Measurements from ENCODE around the gene BHLHA9.

The BHLHA9 gene

DNA sequence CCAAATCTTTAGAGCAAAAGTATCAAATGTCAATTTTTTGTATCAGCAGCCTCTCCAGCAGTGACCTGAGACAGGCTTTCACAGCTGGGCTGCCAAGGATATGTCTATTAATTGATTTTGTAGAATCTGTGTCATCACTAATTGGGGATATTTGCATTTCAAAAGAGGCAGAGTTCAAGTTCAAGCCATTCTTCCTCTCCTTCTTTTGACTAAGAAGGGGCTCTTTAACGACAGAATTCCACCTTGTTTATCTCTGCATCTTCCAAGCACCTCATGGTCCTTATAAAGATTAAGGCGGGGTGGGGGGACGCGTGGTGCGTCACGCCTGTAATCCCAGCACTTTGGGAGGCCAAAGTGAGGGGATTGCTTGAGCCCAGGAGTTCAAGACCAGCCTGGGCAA, 15.2 kb upstream of the BHLHA9 start:
- no peak overlapping the region for H3K4me3 ChIP-seq (ENCODE audit: low read depth, low read length)
- TF ChIP-seq, protein P1, sequence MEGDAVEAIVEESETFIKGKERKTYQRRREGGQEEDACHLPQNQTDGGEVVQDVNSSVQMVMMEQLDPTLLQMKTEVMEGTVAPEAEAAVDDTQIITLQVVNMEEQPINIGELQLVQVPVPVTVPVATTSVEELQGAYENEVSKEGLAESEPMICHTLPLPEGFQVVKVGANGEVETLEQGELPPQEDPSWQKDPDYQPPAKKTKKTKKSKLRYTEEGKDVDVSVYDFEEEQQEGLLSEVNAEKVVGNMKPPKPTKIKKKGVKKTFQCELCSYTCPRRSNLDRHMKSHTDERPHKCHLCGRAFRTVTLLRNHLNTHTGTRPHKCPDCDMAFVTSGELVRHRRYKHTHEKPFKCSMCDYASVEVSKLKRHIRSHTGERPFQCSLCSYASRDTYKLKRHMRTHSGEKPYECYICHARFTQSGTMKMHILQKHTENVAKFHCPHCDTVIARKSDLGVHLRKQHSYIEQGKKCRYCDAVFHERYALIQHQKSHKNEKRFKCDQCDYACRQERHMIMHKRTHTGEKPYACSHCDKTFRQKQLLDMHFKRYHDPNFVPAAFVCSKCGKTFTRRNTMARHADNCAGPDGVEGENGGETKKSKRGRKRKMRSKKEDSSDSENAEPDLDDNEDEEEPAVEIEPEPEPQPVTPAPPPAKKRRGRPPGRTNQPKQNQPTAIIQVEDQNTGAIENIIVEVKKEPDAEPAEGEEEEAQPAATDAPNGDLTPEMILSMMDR (IDR thresholded peaks at IDR 0.05; ENCODE audit: low read depth, low read length), result no peak

DNA sequence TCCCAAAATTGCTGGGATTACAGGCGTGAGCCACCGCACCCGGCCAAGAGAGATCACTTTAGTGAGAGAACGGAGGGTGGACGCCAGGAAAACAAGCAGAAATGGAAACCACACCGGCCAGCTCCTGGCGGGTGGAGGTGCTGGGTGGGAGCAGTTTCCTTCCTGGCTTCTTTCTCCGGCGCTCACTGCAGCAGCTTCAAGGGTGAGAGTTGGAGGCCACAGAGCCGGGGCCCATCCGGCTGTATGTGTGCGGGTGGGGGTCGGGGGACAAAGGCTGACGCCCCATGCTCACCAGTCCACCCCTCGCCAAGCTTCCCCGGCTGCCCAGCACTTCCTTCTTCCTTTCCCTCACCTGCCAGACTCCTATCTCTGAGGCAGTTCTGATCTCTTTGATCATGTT, 13.5 kb upstream of the BHLHA9 start:
- no peak overlapping the region for H3K4me3 ChIP-seq (ENCODE audit: low read depth, low read length)
- TF ChIP-seq, protein P1 (IDR thresholded peaks at IDR 0.05; ENCODE audit: low read depth, low read length), result no peak

GRCh38 chr17:1260086-1260769, 10.0 kb upstream of the BHLHA9 start:
- TF ChIP-seq, protein P1 (IDR thresholded peaks at IDR 0.05; ENCODE audit: low read depth, low read length), result no peak
- H3K4me3 ChIP-seq (ENCODE audit: low read depth, low read length), result peak overlapping the region; percentile 63

GRCh38 chr17:1260770-1261161, 9.5 kb upstream of the BHLHA9 start:
- no peak overlapping the region for H3K4me3 ChIP-seq (ENCODE audit: low read depth, low read length)
- TF ChIP-seq, protein P1 (IDR thresholded peaks at IDR 0.05; ENCODE audit: low read depth, low read length), result no peak

- no peak overlapping the region for H3K4me3 ChIP-seq (ENCODE audit: low read depth, low read length)
- TF ChIP-seq, protein P1 (IDR thresholded peaks at IDR 0.05; ENCODE audit: low read depth, low read length), result no peak
Observed at GRCh38 chr17:1264196-1264595, 6.0 kb upstream of the BHLHA9 start.

DNA sequence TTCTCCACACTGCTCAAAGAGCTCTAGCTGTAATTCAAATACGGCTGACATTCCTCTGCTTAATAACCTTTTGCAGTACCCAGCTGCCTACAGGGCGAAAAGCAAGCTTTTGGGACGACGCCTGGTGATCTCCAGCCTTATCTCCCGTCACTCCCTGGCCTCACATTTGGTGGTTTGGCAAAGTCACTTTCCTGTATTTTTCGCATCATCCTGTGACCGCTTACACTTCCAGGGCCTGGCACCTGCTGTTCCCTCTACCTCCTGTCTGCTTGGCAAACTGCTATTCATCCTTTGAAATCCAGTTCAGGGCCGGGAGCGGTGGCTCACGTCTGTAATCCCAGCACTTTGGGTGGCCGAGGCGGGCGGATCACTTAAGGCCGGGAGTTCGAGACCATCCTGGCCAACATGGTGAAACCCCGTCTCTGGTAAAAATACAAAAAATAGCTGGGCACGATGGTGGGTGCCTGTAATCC, 2.7 kb upstream of the BHLHA9 start:
- peak overlapping the region; percentile 67 for H3K4me3 ChIP-seq (ENCODE audit: low read depth, low read length)
- TF ChIP-seq, protein P1 (IDR thresholded peaks at IDR 0.05; ENCODE audit: low read depth, low read length), result no peak

DNA sequence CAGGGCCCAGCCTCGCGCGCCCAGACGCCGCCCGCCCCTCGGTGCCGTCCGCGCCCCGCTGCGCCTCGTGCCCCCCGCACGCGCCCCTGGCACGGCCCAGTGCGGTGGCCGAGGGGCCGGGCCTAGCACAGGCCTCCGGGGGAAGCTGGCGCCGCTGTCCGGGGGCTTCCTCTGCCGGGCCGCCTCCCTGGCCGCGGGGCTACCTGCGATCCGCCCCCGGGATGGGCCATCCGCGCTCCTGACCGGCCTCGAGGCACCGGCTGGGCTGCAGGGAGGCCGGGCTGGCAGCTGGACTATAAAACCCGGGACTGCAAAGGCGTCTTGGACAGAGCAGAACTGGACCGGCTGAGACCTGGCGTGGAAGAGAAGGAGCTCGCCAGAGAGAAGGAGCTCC, 783 bp downstream of the BHLHA9 start:
- no peak overlapping the region for H3K4me3 ChIP-seq (ENCODE audit: low read depth, low read length)
- TF ChIP-seq, protein P1 (IDR thresholded peaks at IDR 0.05; ENCODE audit: low read depth, low read length), result no peak

Measured in WI38 (cell line).